Measurements from ENCODE around the gene SLC16A7. TPM values are rescaled to one million over a fixed set of nuclear protein-coding genes. Genes with fewer than 3 reads are reported as not detected.

The SLC16A7 gene
- total RNA-seq, 1 donor, result 53.2 TPM

- no peak overlapping the region for H3K27ac ChIP-seq (ENCODE audit: low read depth, low read length)
- no peaks in the 10 kb centered on the region for H3K79me2 ChIP-seq (ENCODE audit: insufficient read depth, low read length)
- TF ChIP-seq, protein P1, sequence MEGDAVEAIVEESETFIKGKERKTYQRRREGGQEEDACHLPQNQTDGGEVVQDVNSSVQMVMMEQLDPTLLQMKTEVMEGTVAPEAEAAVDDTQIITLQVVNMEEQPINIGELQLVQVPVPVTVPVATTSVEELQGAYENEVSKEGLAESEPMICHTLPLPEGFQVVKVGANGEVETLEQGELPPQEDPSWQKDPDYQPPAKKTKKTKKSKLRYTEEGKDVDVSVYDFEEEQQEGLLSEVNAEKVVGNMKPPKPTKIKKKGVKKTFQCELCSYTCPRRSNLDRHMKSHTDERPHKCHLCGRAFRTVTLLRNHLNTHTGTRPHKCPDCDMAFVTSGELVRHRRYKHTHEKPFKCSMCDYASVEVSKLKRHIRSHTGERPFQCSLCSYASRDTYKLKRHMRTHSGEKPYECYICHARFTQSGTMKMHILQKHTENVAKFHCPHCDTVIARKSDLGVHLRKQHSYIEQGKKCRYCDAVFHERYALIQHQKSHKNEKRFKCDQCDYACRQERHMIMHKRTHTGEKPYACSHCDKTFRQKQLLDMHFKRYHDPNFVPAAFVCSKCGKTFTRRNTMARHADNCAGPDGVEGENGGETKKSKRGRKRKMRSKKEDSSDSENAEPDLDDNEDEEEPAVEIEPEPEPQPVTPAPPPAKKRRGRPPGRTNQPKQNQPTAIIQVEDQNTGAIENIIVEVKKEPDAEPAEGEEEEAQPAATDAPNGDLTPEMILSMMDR (IDR thresholded peaks at IDR 0.05; ENCODE audit: extremely low read depth, low read depth, low read length), result no peak
- no peak overlapping the region for H3K4me3 ChIP-seq (ENCODE audit: insufficient read depth, low read length)
- H4K20me1 ChIP-seq (ENCODE audit: insufficient read depth, low read length), result no peaks in the 10 kb centered on the region
- H3K36me3 ChIP-seq (ENCODE audit: insufficient read depth, low read length), result no peaks in the 10 kb centered on the region
- no peaks in the 10 kb centered on the region for H3K27me3 ChIP-seq (ENCODE audit: insufficient read depth, low read length)
- no peak overlapping the region for H2AFZ ChIP-seq (ENCODE audit: low read length)
- H3K9me3 ChIP-seq (ENCODE audit: low read depth, low read length), result no peaks in the 10 kb centered on the region
- no peaks in the 10 kb centered on the region for H3K4me1 ChIP-seq (ENCODE audit: insufficient read depth, low read length)
- DNase-seq (ENCODE audit: insufficient read length, low spot score, missing footprints), result no peak
- no peak overlapping the region for H3K4me2 ChIP-seq (ENCODE audit: insufficient read depth, low read length)
These were observed 65.2 kb downstream of the SLC16A7 start for GRCh38 chr12:59660921-59661597.

- no peak for DNase-seq (ENCODE audit: insufficient read length, low spot score, missing footprints)
- TF ChIP-seq, protein P1 (IDR thresholded peaks at IDR 0.05; ENCODE audit: extremely low read depth, low read depth, low read length), result no peak
- H3K27me3 ChIP-seq (ENCODE audit: insufficient read depth, low read length), result no peaks in the 10 kb centered on the region
- no peaks in the 10 kb centered on the region for H3K36me3 ChIP-seq (ENCODE audit: insufficient read depth, low read length)
- no peak overlapping the region for H3K4me3 ChIP-seq (ENCODE audit: insufficient read depth, low read length)
- H3K9me3 ChIP-seq (ENCODE audit: low read depth, low read length), result no peaks in the 10 kb centered on the region
- no peaks in the 10 kb centered on the region for H3K4me1 ChIP-seq (ENCODE audit: insufficient read depth, low read length)
- H4K20me1 ChIP-seq (ENCODE audit: insufficient read depth, low read length), result no peaks in the 10 kb centered on the region
- no peak overlapping the region for H3K4me2 ChIP-seq (ENCODE audit: insufficient read depth, low read length)
- no peaks in the 10 kb centered on the region for H3K79me2 ChIP-seq (ENCODE audit: insufficient read depth, low read length)
- H2AFZ ChIP-seq (ENCODE audit: low read length), result no peak overlapping the region
- no peak overlapping the region for H3K27ac ChIP-seq (ENCODE audit: low read depth, low read length)
These were observed 68.7 kb downstream of the SLC16A7 start for GRCh38 chr12:59664495-59664894.

DNA sequence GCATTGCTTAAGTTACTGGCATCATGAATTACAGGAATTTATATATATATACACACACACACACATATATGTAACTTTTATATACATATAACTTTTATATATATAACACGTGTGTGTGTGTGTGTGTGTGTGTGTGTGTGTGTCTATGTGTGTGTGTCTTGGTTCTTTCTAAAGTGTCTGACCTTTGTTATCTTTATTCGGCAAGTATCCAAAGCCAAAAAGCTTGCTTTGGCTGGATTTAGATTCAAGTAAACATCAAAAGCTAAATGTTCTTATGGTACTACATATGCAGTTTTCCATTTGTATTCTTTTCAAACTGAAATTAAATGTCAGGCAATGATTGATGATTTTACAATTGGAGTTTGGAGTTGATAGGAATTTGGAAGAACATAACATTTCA lies 69.9 kb downstream of the SLC16A7 start:
- H3K27me3 ChIP-seq (ENCODE audit: insufficient read depth, low read length), result no peaks in the 10 kb centered on the region
- no peak overlapping the region for H2AFZ ChIP-seq (ENCODE audit: low read length)
- H4K20me1 ChIP-seq (ENCODE audit: insufficient read depth, low read length), result no peaks in the 10 kb centered on the region
- TF ChIP-seq, protein P1 (IDR thresholded peaks at IDR 0.05; ENCODE audit: extremely low read depth, low read depth, low read length), result no peak
- no peaks in the 10 kb centered on the region for H3K9me3 ChIP-seq (ENCODE audit: low read depth, low read length)
- H3K4me2 ChIP-seq (ENCODE audit: insufficient read depth, low read length), result no peak overlapping the region
- H3K27ac ChIP-seq (ENCODE audit: low read depth, low read length), result no peak overlapping the region
- H3K79me2 ChIP-seq (ENCODE audit: insufficient read depth, low read length), result no peaks in the 10 kb centered on the region
- H3K4me1 ChIP-seq (ENCODE audit: insufficient read depth, low read length), result no peaks in the 10 kb centered on the region
- no peak for DNase-seq (ENCODE audit: insufficient read length, low spot score, missing footprints)
- H3K4me3 ChIP-seq (ENCODE audit: insufficient read depth, low read length), result no peak overlapping the region
- no peaks in the 10 kb centered on the region for H3K36me3 ChIP-seq (ENCODE audit: insufficient read depth, low read length)

DNA sequence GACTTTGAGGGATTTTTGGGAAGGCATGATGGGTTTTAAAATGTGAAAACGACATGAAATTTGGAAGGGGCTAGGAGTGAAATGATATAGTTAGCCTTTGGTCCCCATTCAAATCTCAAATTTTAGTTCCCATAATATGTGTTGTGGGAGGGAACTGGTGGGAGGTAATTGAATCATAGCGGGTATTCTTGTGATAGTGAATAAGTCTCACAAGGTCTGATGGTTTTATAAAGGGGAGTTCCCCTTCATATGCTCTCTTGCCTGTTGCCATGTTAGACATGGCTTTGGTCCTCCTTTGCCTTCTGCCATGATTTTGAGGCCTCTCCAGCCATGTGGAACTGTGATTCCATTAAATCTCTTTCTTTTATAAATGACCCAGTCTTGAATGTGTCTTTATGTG lies 72.8 kb downstream of the SLC16A7 start:
- Histone ChIP-seq H3K27me3 (ENCODE audit: insufficient read depth, low read length) (no peaks in the 10 kb centered on the region), H2AFZ (ENCODE audit: low read length) (no peak overlapping the region), H3K4me3 (ENCODE audit: insufficient read depth, low read length) (no peak overlapping the region), H3K9me3 (ENCODE audit: low read depth, low read length) (no peaks in the 10 kb centered on the region), H3K27ac (ENCODE audit: low read depth, low read length) (no peak overlapping the region), H3K4me1 (ENCODE audit: insufficient read depth, low read length) (no peaks in the 10 kb centered on the region), H3K4me2 (ENCODE audit: insufficient read depth, low read length) (no peak overlapping the region), H3K79me2 (ENCODE audit: insufficient read depth, low read length) (no peaks in the 10 kb centered on the region), H3K36me3 (ENCODE audit: insufficient read depth, low read length) (no peaks in the 10 kb centered on the region), H4K20me1 (ENCODE audit: insufficient read depth, low read length) (no peaks in the 10 kb centered on the region)
- TF ChIP-seq, protein P1 (IDR thresholded peaks at IDR 0.05; ENCODE audit: extremely low read depth, low read depth, low read length), result no peak
- DNase-seq (ENCODE audit: insufficient read length, low spot score, missing footprints), result no peak
